ENCODE measurements around the gene EPHA5. TPM values are rescaled to one million over a fixed set of nuclear protein-coding genes. Genes with fewer than 3 reads are reported as not detected.

EPHA5 gene
- total RNA-seq, 1 experiment from 2014 or later, result 0.11 TPM

- no peak for TF ChIP-seq CTCF (IDR thresholded peaks at IDR 0.05; ENCODE audit: insufficient read depth in 1 of 2, low read depth in 1 of 2, low read length in 1 of 2, severe bottlenecking in 1 of 2, unreplicated experiment in 1 of 2)
- CTCF ChIA-PET, result no interaction called here
- POLR2A ChIA-PET, result no interaction called here
These were observed 271.2 kb downstream of the EPHA5 start for GRCh38 chr4:65399084-65399483.

GRCh38 chr4:65393078-65393477, 277.2 kb downstream of the EPHA5 start:
- H3K27me3 ChIP-seq (replicated peaks; ENCODE audit: control insufficient read depth, insufficient read depth, low read length), result no peaks in the 10 kb centered on the region
- no peak for TF ChIP-seq CTCF (IDR thresholded peaks at IDR 0.05; ENCODE audit: insufficient read depth in 1 of 2, low read depth in 1 of 2, low read length in 1 of 2, severe bottlenecking in 1 of 2, unreplicated experiment in 1 of 2)
- no peak overlapping the region for H3K27ac Mint-ChIP-seq (ENCODE audit: unreplicated experiment)
- ChIA-PET POLR2A (no interaction called here), CTCF (no interaction called here)
- H3K9me3 ChIP-seq, result no peaks in the 10 kb centered on the region
- H3K27me3 Mint-ChIP-seq (ENCODE audit: insufficient read depth, unreplicated experiment), result no peaks in the 10 kb centered on the region
- BruUV-seq (replicated peaks), result no TSS peak
- no peak overlapping the region for H3K4me3 ChIP-seq (ENCODE audit: low read depth, low read length)
- H3K9me3 Mint-ChIP-seq (ENCODE audit: unreplicated experiment), result no peaks in the 10 kb centered on the region
- H3K36me3 ChIP-seq (ENCODE audit: control insufficient read depth, insufficient read depth, low read length), result no peaks in the 10 kb centered on the region
- no peaks in the 10 kb centered on the region for H3K4me1 Mint-ChIP-seq (ENCODE audit: low read depth, unreplicated experiment)
- H3K4me3 Mint-ChIP-seq (ENCODE audit: unreplicated experiment), result no peak overlapping the region
- intact Hi-C loops (cut with micrococcal nuclease; ENCODE audit: unreplicated experiment), result no loop called here
- no peaks in the 10 kb centered on the region for H3K36me3 Mint-ChIP-seq (ENCODE audit: insufficient read depth, unreplicated experiment)
- DNase-seq, result no peak
- no peaks in the 10 kb centered on the region for H3K4me1 ChIP-seq

More at GRCh38 chr4:65399084-65399483, 271.2 kb downstream of the EPHA5 start:
- BruUV-seq (replicated peaks), result no TSS peak
- no peak for DNase-seq
- no peak overlapping the region for H3K27ac Mint-ChIP-seq (ENCODE audit: unreplicated experiment)
- Histone ChIP-seq H3K9me3 (no peaks in the 10 kb centered on the region), H3K4me3 (ENCODE audit: low read depth, low read length) (no peak overlapping the region), H3K36me3 (ENCODE audit: control insufficient read depth, insufficient read depth, low read length) (no peaks in the 10 kb centered on the region), H3K4me1 (no peaks in the 10 kb centered on the region), H3K27me3 (replicated peaks; ENCODE audit: control insufficient read depth, insufficient read depth, low read length) (no peaks in the 10 kb centered on the region)
- H3K9me3 Mint-ChIP-seq (ENCODE audit: unreplicated experiment), result no peaks in the 10 kb centered on the region
- H3K4me1 Mint-ChIP-seq (ENCODE audit: low read depth, unreplicated experiment), result no peaks in the 10 kb centered on the region
- no peaks in the 10 kb centered on the region for H3K36me3 Mint-ChIP-seq (ENCODE audit: insufficient read depth, unreplicated experiment)
- no peak overlapping the region for H3K4me3 Mint-ChIP-seq (ENCODE audit: unreplicated experiment)
- intact Hi-C loops (cut with micrococcal nuclease; ENCODE audit: unreplicated experiment), result no loop called here
- no peaks in the 10 kb centered on the region for H3K27me3 Mint-ChIP-seq (ENCODE audit: insufficient read depth, unreplicated experiment)

GRCh38 chr4:65392488-65392887, 277.8 kb downstream of the EPHA5 start:
- DNase-seq, result no peak
- Mint-ChIP-seq H3K27ac (ENCODE audit: unreplicated experiment) (no peak overlapping the region), H3K4me1 (ENCODE audit: low read depth, unreplicated experiment) (no peaks in the 10 kb centered on the region), H3K9me3 (ENCODE audit: unreplicated experiment) (no peaks in the 10 kb centered on the region), H3K27me3 (ENCODE audit: insufficient read depth, unreplicated experiment) (no peaks in the 10 kb centered on the region), H3K4me3 (ENCODE audit: unreplicated experiment) (no peak overlapping the region), H3K36me3 (ENCODE audit: insufficient read depth, unreplicated experiment) (no peaks in the 10 kb centered on the region)
- Histone ChIP-seq H3K36me3 (ENCODE audit: control insufficient read depth, insufficient read depth, low read length) (no peaks in the 10 kb centered on the region), H3K4me3 (ENCODE audit: low read depth, low read length) (no peak overlapping the region), H3K9me3 (no peaks in the 10 kb centered on the region), H3K27me3 (replicated peaks; ENCODE audit: control insufficient read depth, insufficient read depth, low read length) (no peaks in the 10 kb centered on the region), H3K4me1 (no peaks in the 10 kb centered on the region)
- BruUV-seq (replicated peaks), result no TSS peak
- POLR2A ChIA-PET, result no interaction called here
- CTCF ChIA-PET, result no interaction called here
- TF ChIP-seq CTCF (IDR thresholded peaks at IDR 0.05; ENCODE audit: insufficient read depth in 1 of 2, low read depth in 1 of 2, low read length in 1 of 2, severe bottlenecking in 1 of 2, unreplicated experiment in 1 of 2), result no peak
- intact Hi-C loops (cut with micrococcal nuclease; ENCODE audit: unreplicated experiment), result no loop called here
